GM12801 (cell line): Measurements from ENCODE around the gene FREM2.

Experiments used
- TF ChIP-seq, protein P1 (sequence below): IDR thresholded peaks from one replicate; pipeline ENCODE4 v1.5.1; 2011; ENCODE audit warnings: control low read depth; ENCODE audit not compliant: insufficient read length; ENCODE audit errors: extremely low read depth

Gene FREM2

DNA sequence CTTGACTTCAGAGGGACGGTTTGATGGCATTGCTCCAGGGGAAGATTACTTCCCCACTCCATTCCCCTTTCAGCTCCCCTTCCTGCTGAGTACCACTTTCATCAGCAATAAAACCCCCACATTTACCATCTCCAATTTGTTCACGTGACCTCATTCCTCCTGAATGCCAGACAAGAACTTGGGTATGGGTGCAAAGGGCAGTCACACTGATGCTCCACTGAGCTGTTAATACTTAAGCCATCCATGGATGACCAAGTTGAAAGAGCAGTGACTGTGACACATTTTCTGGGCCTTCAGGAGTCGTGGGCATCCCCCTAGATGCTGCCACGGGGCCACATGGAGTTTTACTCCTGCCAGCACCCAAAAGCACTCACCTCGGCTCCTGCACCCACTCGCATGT is 210.6 kb downstream of the FREM2 start:
- TF ChIP-seq, protein P1, sequence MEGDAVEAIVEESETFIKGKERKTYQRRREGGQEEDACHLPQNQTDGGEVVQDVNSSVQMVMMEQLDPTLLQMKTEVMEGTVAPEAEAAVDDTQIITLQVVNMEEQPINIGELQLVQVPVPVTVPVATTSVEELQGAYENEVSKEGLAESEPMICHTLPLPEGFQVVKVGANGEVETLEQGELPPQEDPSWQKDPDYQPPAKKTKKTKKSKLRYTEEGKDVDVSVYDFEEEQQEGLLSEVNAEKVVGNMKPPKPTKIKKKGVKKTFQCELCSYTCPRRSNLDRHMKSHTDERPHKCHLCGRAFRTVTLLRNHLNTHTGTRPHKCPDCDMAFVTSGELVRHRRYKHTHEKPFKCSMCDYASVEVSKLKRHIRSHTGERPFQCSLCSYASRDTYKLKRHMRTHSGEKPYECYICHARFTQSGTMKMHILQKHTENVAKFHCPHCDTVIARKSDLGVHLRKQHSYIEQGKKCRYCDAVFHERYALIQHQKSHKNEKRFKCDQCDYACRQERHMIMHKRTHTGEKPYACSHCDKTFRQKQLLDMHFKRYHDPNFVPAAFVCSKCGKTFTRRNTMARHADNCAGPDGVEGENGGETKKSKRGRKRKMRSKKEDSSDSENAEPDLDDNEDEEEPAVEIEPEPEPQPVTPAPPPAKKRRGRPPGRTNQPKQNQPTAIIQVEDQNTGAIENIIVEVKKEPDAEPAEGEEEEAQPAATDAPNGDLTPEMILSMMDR = no peak

DNA sequence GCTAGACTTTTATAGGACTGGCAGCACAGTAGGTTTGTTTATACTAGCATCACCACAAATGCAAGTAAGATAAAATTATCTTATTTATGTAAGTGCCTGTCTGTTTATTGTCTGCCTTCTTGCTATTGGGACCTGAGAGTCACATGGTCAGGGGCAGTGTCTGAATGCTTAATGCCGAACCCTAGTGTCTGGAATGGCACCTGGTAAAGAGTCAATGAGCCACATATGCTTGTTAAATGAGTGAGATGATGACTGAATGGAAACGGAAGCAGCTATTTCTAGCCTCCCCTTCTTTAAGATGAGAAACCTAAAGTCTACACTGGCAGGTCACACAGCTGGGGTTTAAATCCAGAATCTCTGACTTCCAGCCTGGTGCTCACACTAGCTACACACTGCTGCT is 211.6 kb downstream of the FREM2 start:
- TF ChIP-seq, protein P1 = no peak

DNA sequence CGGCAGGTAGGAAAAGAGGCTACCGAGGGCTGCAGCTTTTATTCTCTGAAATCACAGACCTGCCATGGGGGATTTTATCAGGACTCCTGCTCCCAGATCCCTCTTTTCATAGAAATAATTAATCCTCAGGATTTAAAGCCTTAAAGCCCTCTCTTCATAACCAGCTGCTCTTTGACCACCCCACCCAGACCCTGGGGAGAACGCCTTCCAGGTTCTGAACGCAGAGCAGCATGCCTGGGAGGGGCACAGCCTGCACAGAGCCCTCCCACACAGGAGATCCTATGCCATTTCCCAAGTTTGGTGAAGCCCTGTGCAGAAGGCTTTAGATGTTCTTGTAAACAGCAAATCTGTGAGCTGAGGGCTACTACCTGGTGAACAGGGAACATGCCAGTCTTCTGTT is 212.7 kb downstream of the FREM2 start:
- TF ChIP-seq, protein P1 = no peak

DNA sequence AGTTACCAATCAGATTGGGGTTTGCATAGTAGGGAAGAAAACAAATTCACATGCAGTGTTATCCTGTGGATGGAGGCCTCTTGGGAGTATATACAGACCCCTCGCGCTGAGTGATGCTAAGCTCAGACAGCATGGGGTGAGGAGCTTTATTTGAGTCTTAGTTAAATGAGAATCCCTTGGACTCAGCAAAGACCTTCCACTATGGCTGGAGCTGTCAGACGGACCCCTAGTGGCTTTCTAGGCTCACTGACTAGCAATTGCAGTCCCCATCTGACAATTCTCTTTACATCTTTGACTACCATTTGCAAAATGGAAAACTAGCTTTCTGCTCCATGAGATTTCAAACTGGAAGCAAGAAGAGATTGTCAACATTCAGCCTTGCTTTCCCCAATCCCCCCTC is 213.3 kb downstream of the FREM2 start:
- TF ChIP-seq, protein P1 = no peak

DNA sequence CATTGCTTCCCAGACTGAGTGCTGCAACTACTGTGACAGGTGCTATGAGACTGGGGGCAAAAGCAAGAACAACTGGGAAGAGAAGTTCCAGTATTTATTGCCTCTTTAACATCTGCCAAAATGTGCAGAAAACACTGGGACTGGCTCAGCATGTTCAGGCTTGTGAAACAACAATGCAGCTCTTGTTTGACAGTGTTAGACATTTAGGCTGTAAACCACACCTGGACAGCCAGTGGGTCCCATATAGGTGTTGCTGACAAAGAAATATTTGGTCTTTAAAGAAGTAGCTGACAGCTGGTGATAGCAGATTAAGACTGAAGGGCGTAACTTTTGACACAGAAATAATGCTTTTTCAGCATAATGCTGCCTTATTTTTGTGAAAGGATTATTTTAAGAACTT is 215.7 kb downstream of the FREM2 start:
- TF ChIP-seq, protein P1 = no peak

DNA sequence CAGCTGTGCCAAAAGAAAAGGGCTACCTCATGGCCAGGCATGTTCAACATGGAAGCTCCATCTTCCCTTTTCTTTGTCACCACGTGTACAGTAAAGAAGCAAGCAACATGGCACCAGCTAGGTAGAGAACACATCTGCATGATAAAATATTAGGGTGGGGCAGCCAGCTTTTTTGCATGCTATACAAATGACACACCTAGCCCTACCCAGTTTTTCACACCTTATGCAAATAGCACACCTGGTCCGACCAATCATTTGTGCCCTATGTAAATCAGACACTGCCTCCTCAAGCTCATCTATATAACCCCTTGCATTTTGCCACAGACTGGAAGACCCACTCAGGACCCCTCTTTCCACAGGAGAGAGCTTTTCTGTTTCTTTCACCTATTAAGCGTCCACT is 218.2 kb downstream of the FREM2 start:
- TF ChIP-seq, protein P1 = no peak

DNA sequence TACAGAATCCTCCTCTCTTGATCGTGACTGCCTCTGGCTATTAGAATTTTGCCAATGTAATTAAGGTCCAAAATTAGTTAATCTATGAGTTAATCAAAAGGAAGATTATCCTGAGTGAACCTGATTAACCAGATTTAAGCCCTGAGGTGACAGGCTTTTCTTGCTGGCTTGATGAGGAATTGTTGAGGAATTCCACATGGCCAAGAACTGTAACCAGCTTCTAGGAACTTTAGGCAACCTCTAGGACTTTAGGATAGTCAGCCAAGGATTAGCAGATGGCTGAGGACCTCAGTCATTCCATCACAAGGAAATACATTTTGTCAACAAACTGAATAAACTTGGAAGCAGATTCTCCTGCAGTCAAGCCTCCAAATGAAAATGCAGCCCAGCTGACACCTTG is 219.0 kb downstream of the FREM2 start:
- TF ChIP-seq, protein P1 = no peak

DNA sequence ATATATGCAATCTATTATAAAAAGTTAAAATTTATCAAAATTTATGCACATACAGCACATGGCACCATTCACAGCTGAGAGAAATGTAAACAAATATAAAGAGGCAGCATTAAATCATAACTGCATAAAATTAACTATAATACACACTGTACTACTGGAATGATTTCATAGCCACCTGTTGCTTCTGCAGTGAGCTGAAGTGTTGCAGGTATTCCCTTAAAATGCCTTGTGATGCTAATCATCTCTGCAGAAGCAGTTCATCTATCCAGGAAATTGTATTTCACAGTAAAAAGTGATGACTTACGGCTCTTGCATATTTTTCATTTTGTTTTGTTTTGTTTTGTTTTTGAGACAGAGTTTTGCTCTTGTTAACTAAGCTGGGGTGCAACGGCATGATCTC is 221.7 kb downstream of the FREM2 start:
- TF ChIP-seq, protein P1 = no peak
